GM10847 (cell line): ENCODE results near the gene ERVK3-1.

Experiments used
- POLR2A ChIP-seq: IDR thresholded peaks from 2 replicates; pipeline ENCODE4 v1.6.1; 2011; ENCODE audit not compliant: insufficient read length; ENCODE audit errors: extremely low read depth

Gene ERVK3-1

GRCh38 chr19:58284199-58284598 is 21.0 kb upstream of the ERVK3-1 start:
- TF ChIP-seq POLR2A = no peak

GRCh38 chr19:58291943-58292342 is 13.2 kb upstream of the ERVK3-1 start:
- no peak for TF ChIP-seq POLR2A

GRCh38 chr19:58294743-58295374 is 10.3 kb upstream of the ERVK3-1 start:
- no peak for TF ChIP-seq POLR2A

- TF ChIP-seq POLR2A = no peak
Observed at GRCh38 chr19:58296104-58296503, 9.1 kb upstream of the ERVK3-1 start.

GRCh38 chr19:58300620-58301019 is 4.6 kb upstream of the ERVK3-1 start:
- no peak for TF ChIP-seq POLR2A

GRCh38 chr19:58304255-58304654 is 922 bp upstream of the ERVK3-1 start:
- TF ChIP-seq POLR2A = no peak

- TF ChIP-seq POLR2A = no peak
Observed at GRCh38 chr19:58304748-58305064, 471 bp upstream of the ERVK3-1 start.

GRCh38 chr19:58305932-58306323 is 751 bp downstream of the ERVK3-1 start:
- no peak for TF ChIP-seq POLR2A

GRCh38 chr19:58307736-58308135 is 2.6 kb downstream of the ERVK3-1 start:
- no peak for TF ChIP-seq POLR2A

GRCh38 chr19:58311345-58311865 is 6.2 kb downstream of the ERVK3-1 start:
- TF ChIP-seq POLR2A = no peak

GRCh38 chr19:58315580-58315979 is 10.4 kb downstream of the ERVK3-1 start:
- TF ChIP-seq POLR2A = no peak

- TF ChIP-seq POLR2A = no peak
Observed at GRCh38 chr19:58317476-58318072, 12.4 kb downstream of the ERVK3-1 start.

- no peak for TF ChIP-seq POLR2A
Observed at GRCh38 chr19:58318297-58318696, 13.1 kb downstream of the ERVK3-1 start.

GRCh38 chr19:58319241-58319640 is 14.1 kb downstream of the ERVK3-1 start:
- TF ChIP-seq POLR2A = no peak

GRCh38 chr19:58325311-58326022 is 20.3 kb downstream of the ERVK3-1 start:
- no peak for TF ChIP-seq POLR2A

- TF ChIP-seq POLR2A = no peak
Observed at GRCh38 chr19:58326501-58326913, 21.3 kb downstream of the ERVK3-1 start.

- peak; percentile 44 for TF ChIP-seq POLR2A
Observed at GRCh38 chr19:58326914-58327726, 21.9 kb downstream of the ERVK3-1 start, which contains the start of gene ZSCAN22. TSS of gene ZSCAN22 (plus strand) at chr19:58326994. CDS start at chr19:58334803, 7,809 bp downstream.
